ENCODE data around the gene PRKCH.

- no peak for TF ChIP-seq CTCF (IDR thresholded peaks at IDR 0.05; ENCODE audit: poor library complexity, severe bottlenecking)
- no peak for TF ChIP-seq EZH2 (IDR thresholded peaks at IDR 0.05; ENCODE audit: borderline replicate concordance, insufficient read depth, low read length, poor library complexity, severe bottlenecking)
Observed at GRCh38 chr14:61589691-61590581, 268.6 kb downstream of the PRKCH start.
